Measurements from ENCODE around the gene CRACR2B. TPM values are rescaled to one million over a fixed set of nuclear protein-coding genes. Genes with fewer than 3 reads are reported as not detected.
A peak's percentile ranks its signal among the peaks of the same experiment; 100 is the strongest.

Gene CRACR2B
- total and polyA plus RNA-seq, 2 of the 13 experiments (the other 11 are each of a cell fraction or from before 2014, with no cell fraction given): 14.9 to 21.0 TPM

GRCh38 chr11:809287-810039, 18.3 kb upstream of the CRACR2B start, which contains the start of gene RPLP2 (continued):
- peak; percentile 96 for TF ChIP-seq THAP9 (CRISPR knock-in tag; IDR thresholded peaks at IDR 0.05; ENCODE audit: borderline replicate concordance)
- peak; percentile 69; the same call in 1 of the 2 replicates for TF ChIP-seq EEA1 (CRISPR knock-in tag; IDR thresholded peaks at IDR 0.05; ENCODE audit: borderline replicate concordance)
- no peak for TF ChIP-seq SRY (CRISPR knock-in tag; IDR thresholded peaks at IDR 0.05)
- TF ChIP-seq SPEN (CRISPR knock-in tag; IDR thresholded peaks at IDR 0.05; ENCODE audit: low read depth): peak; percentile 89
- no peak for TF ChIP-seq MTA3 (CRISPR knock-in tag; IDR thresholded peaks at IDR 0.05)
- TF ChIP-seq NFATC3 (CRISPR knock-in tag; IDR thresholded peaks at IDR 0.05): no peak
- TF ChIP-seq ZFAT (CRISPR knock-in tag; conservative IDR thresholded peaks at IDR 0.05): no peak; the same call in 1 of the 2 replicates
- TF ChIP-seq ZNF83 (CRISPR knock-in tag; IDR thresholded peaks at IDR 0.05; ENCODE audit: borderline replicate concordance): no peak
- TF ChIP-seq ARID4A (CRISPR knock-in tag; IDR thresholded peaks at IDR 0.05; ENCODE audit: borderline replicate concordance): peak; percentile 97
- no peak for TF ChIP-seq ZFP36L2 (CRISPR knock-in tag; IDR thresholded peaks at IDR 0.05)
- TF ChIP-seq HINFP (CRISPR knock-in tag; IDR thresholded peaks at IDR 0.05; ENCODE audit: low read depth): no peak; the same call in 1 of the 2 replicates
- TF ChIP-seq DZIP1 (CRISPR knock-in tag; IDR thresholded peaks at IDR 0.05): no peak; the same call in none of the 2 replicates
- no peak for TF ChIP-seq RFXANK (CRISPR knock-in tag; IDR thresholded peaks at IDR 0.05)
- no peak for TF ChIP-seq ZNF20 (CRISPR knock-in tag; IDR thresholded peaks at IDR 0.05)

Data from HepG2 (cell line).